Measurements from ENCODE around the gene TMEM217.

GRCh38 chr6:37218061-37218460 is 39.9 kb downstream of the TMEM217 start:
- TF ChIP-seq CTCF (IDR thresholded peaks at IDR 0.05; ENCODE audit: poor library complexity), result no peak
- no peak for TF ChIP-seq EZH2 (IDR thresholded peaks at IDR 0.05; ENCODE audit: borderline replicate concordance)
- TF ChIP-seq EZH2phosphoT487 (IDR thresholded peaks at IDR 0.05; ENCODE audit: low read depth, severe bottlenecking, unreplicated experiment), result no peak

Data from hepatocyte (in vitro differentiated cells).